BJ (cell line): ENCODE results near the gene TSEN15. TPM values are rescaled to one million over a fixed set of nuclear protein-coding genes. Genes with fewer than 3 reads are reported as not detected.

Source experiments
- CTCF ChIA-PET: fragments of 350-600 bp; formaldehyde crosslinking; extraction: SDS; loops from one replicate; lab custom pipeline; 2021; ENCODE audit warnings: antibody characterized with exemption, inconsistent platforms; lab: Yijun Ruan, JAX
- POLR2A ChIA-PET: fragments of 300-600 bp; sonication (Branson Sonifier 250); formaldehyde crosslinking; extraction: SDS; loops from one replicate; lab custom pipeline; 2021; ENCODE audit warnings: antibody characterized with exemption; lab: Charles Lee
- DNase-seq: peaks from one replicate; pipeline ENCODE4 v3.0.0-alpha.2; 2011; ENCODE audit warnings: low read depth
- H3K27me3 ChIP-seq: 2 replicates; pipeline ENCODE4 v1.6.0; 2011; ENCODE audit warnings: low read length; ENCODE audit not compliant: control insufficient read depth, insufficient read depth
- H3K36me3 ChIP-seq: 2 replicates; pipeline ENCODE4 v1.5.1; 2011; ENCODE audit warnings: low read length; ENCODE audit not compliant: control insufficient read depth, insufficient read depth
- H3K4me3 ChIP-seq: 2 replicates; pipeline ENCODE4 v1.5.1; 2011; ENCODE audit warnings: low read depth, mild to moderate bottlenecking, control low read depth, low read length
- polyA plus RNA-seq: library from polyadenylated mRNA; depleted of rRNA; stranded (reverse); fragments of >200 nt; gene quantifications from 2 replicates; pipeline ENCODE4 v1.2.3, GENCODE V29; 2011
- TF ChIP-seq, protein P1 (sequence below): IDR thresholded peaks from 2 replicates; pipeline ENCODE4 v1.5.1; 2011; ENCODE audit warnings: low read depth, mild to moderate bottlenecking, control low read depth, inconsistent platforms, low read length, moderate library complexity; ENCODE audit not compliant: insufficient read depth

Gene TSEN15
- polyA plus RNA-seq, 1 experiment, result 39.4 TPM

- POLR2A ChIA-PET, result no interaction called here
- no peak for DNase-seq
- H3K27me3 ChIP-seq, result no peaks in the 10 kb centered on the region
- TF ChIP-seq, protein P1, sequence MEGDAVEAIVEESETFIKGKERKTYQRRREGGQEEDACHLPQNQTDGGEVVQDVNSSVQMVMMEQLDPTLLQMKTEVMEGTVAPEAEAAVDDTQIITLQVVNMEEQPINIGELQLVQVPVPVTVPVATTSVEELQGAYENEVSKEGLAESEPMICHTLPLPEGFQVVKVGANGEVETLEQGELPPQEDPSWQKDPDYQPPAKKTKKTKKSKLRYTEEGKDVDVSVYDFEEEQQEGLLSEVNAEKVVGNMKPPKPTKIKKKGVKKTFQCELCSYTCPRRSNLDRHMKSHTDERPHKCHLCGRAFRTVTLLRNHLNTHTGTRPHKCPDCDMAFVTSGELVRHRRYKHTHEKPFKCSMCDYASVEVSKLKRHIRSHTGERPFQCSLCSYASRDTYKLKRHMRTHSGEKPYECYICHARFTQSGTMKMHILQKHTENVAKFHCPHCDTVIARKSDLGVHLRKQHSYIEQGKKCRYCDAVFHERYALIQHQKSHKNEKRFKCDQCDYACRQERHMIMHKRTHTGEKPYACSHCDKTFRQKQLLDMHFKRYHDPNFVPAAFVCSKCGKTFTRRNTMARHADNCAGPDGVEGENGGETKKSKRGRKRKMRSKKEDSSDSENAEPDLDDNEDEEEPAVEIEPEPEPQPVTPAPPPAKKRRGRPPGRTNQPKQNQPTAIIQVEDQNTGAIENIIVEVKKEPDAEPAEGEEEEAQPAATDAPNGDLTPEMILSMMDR, result no peak
- H3K4me3 ChIP-seq, result no peak overlapping the region
- H3K36me3 ChIP-seq, result no peaks in the 10 kb centered on the region
- CTCF ChIA-PET, result interaction anchor here (0.6 to 1.2 kb wide), 3 partner anchors 144 to 327 kb away, joined by 3 read pairs; partner anchors contain the start of gene C1orf21
Observed at GRCh38 chr1:184060316-184060715, 8.8 kb downstream of the TSEN15 start.

DNA sequence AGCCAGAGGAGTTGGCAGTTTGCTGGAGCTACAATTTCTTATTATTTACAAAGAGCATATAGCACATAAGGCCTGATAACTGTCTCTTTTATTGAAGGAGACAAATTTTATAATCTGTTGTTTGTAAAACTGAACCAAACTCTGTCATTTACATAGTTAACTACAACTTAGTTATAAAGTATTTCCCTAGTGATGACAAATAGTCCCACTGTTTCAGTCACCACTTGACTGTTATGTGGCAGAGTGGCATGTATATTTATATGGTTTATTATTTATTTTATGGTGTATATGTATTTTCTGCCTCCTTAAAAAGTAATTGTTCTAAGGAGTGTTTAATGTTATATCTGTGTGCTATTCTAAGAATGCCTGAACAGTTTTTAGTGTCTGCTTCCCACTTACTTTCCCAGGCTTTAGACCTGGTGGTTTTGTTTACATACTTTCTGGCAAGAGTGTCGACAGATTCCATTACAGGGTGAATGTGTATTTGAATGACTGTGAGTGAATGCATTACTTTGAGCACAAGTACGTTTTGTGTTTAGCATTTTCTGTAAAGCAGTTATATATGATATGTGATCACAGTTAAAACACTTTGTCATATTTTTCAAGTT is 10.0 kb downstream of the TSEN15 start:
- ChIA-PET POLR2A (no interaction called here), CTCF (interaction anchor here (0.5 kb wide), 1 partner anchor 405 kb away, joined by 3 read pairs; no protein-coding TSS in a partner anchor)
- Histone ChIP-seq H3K27me3 (no peaks in the 10 kb centered on the region), H3K36me3 (peaks cover under 1% of the 10 kb centered on the region; the same call in 1 of the 2 replicates), H3K4me3 (no peak overlapping the region)
- TF ChIP-seq, protein P1, result no peak
- no peak for DNase-seq

- ChIA-PET CTCF (no interaction called here), POLR2A (no interaction called here)
- H3K36me3 ChIP-seq, result peaks cover 2% of the 10 kb centered on the region; the same call in 1 of the 2 replicates
Observed at GRCh38 chr1:184062640-184063286, 11.2 kb downstream of the TSEN15 start.

GRCh38 chr1:184065559-184065958 is 14.0 kb downstream of the TSEN15 start:
- H3K4me3 ChIP-seq, result no peak overlapping the region
- no peaks in the 10 kb centered on the region for H3K27me3 ChIP-seq
- TF ChIP-seq, protein P1, result no peak
- POLR2A ChIA-PET, result no interaction called here
- DNase-seq, result no peak
- CTCF ChIA-PET, result interaction anchor here (0.6 kb wide), 1 partner anchor 109 kb away, joined by 3 read pairs; no protein-coding TSS in a partner anchor
- peaks cover 2% of the 10 kb centered on the region; the same call in 1 of the 2 replicates for H3K36me3 ChIP-seq

More at GRCh38 chr1:184062640-184063286, 11.2 kb downstream of the TSEN15 start:
- no peak for DNase-seq
- TF ChIP-seq, protein P1, result no peak
- Histone ChIP-seq H3K4me3 (no peak overlapping the region), H3K27me3 (no peaks in the 10 kb centered on the region)

DNA sequence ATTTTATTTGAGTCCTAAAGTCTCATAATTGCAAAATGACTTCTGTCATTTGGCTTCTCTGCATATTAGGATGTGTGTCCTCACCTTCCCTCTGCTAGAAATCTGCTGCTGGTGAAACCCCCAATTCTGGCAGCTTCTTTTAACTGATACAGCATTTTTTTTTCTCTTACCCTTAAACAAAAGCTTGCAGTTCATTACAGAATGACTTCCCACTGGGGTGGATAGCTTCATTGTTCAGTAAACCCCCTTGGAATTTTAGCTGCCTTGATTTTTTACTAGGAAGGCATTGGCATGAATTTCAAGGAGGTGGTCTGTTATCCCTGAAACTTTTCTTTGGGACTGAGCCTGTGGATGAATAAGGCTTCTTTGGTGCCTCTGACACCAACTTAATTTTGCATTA is 16.8 kb downstream of the TSEN15 start:
- POLR2A ChIA-PET, result no interaction called here
- Histone ChIP-seq H3K27me3 (no peaks in the 10 kb centered on the region), H3K4me3 (no peak overlapping the region), H3K36me3 (peaks cover 2% of the 10 kb centered on the region; the same call in 1 of the 2 replicates)
- CTCF ChIA-PET, result interaction anchor here (1.1 to 1.4 kb wide), 3 partner anchors 9 to 596 kb away, joined by 3 to 4 read pairs (median 3); no protein-coding TSS in a partner anchor
- DNase-seq, result no peak
- TF ChIP-seq, protein P1, result no peak
